Esophagus squamous epithelium (tissue), 4 donors: ENCODE data around the gene LNX2.

Source experiments
- POLR2A ChIP-seq, 4 donors: fragments of 450-650 bp; IDR thresholded peaks; one replicate each; pipeline ENCODE4 v1.6.1; 2017; ENCODE audit warnings: antibody characterized with exemption in 4 of 4, mild to moderate bottlenecking in 4 of 4, moderate library complexity in 3 of 4
- TF ChIP-seq, protein P1 (sequence below), 6 experiments: fragments of 450-650 bp in 4 of 6; fragments of 200-600 bp in 2 of 6; sonication (generic) in 2 of 6; IDR thresholded peaks; one replicate each; pipeline ENCODE4 v1.5.1; 2016 to 2019; ENCODE audit warnings: antibody characterized with exemption in 6 of 6, mild to moderate bottlenecking in 4 of 6, moderate library complexity in 4 of 6

GRCh38 chr13:27644302-27644701, 24.0 kb upstream of the LNX2 start:
- no peak for TF ChIP-seq POLR2A (IDR thresholded peaks at IDR 0.05)
- TF ChIP-seq, protein P1, sequence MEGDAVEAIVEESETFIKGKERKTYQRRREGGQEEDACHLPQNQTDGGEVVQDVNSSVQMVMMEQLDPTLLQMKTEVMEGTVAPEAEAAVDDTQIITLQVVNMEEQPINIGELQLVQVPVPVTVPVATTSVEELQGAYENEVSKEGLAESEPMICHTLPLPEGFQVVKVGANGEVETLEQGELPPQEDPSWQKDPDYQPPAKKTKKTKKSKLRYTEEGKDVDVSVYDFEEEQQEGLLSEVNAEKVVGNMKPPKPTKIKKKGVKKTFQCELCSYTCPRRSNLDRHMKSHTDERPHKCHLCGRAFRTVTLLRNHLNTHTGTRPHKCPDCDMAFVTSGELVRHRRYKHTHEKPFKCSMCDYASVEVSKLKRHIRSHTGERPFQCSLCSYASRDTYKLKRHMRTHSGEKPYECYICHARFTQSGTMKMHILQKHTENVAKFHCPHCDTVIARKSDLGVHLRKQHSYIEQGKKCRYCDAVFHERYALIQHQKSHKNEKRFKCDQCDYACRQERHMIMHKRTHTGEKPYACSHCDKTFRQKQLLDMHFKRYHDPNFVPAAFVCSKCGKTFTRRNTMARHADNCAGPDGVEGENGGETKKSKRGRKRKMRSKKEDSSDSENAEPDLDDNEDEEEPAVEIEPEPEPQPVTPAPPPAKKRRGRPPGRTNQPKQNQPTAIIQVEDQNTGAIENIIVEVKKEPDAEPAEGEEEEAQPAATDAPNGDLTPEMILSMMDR (IDR thresholded peaks at IDR 0.05) = no peak
